IMR-90 (cell line): ENCODE data around the gene AGO3. TPM values are rescaled to one million over a fixed set of nuclear protein-coding genes. Genes with fewer than 3 reads are reported as not detected.

Experiments used
- ATAC-seq: fragments of 200-7000 bp; cut with Tn5 transposase; 2 replicates; pipeline ENCODE4 v1.9.1; 2020; ENCODE audit warnings: low read depth, mild to moderate bottlenecking, moderate library complexity
- BruUV-seq: library from RNA; stranded (reverse); fragments of 400-500 nt; replicated peaks from 2 replicates; lab custom pipeline; 2021; lab: Mats Ljungman, UMichigan
- CTCF ChIA-PET: fragments of 300-600 bp; formaldehyde crosslinking; extraction: SDS; loops from one replicate; lab custom pipeline; 2021; ENCODE audit warnings: antibody characterized with exemption; lab: Yijun Ruan, JAX
- POLR2A ChIA-PET: fragments of 300-600 bp; sonication (Branson Sonifier 250); formaldehyde crosslinking; loops from one replicate; lab custom pipeline; 2022; ENCODE audit warnings: antibody characterized with exemption; ENCODE audit not compliant: unreplicated experiment; lab: Charles Lee
- DNase-seq: peaks from one replicate; pipeline ENCODE4 v3.0.0; 2013
- H2AFZ ChIP-seq: replicated peaks from 2 replicates; pipeline ENCODE3; 2013; ENCODE audit warnings: low read length, mild to moderate bottlenecking; ENCODE audit not compliant: poor library complexity
- H2AK5ac ChIP-seq: 2 replicates; pipeline ENCODE4 v1.6.1; 2013; ENCODE audit warnings: low read depth, low read length, inconsistent platforms
- H2AK9ac ChIP-seq: replicated peaks from 2 replicates; pipeline ENCODE3; 2013; ENCODE audit warnings: mild to moderate bottlenecking, low read depth, low read length, moderate library complexity; ENCODE audit not compliant: poor library complexity
- H2BK120ac ChIP-seq: 2 replicates; pipeline ENCODE4 v1.6.1; 2013; ENCODE audit warnings: low read depth, low read length, inconsistent platforms
- H2BK15ac ChIP-seq: 3 replicates; pipeline ENCODE4 v1.6.1; 2013; ENCODE audit warnings: low read depth, low read length, inconsistent platforms
- H2BK20ac ChIP-seq: 2 replicates; pipeline ENCODE4 v1.6.1; 2013; ENCODE audit warnings: low read depth, mild to moderate bottlenecking, inconsistent platforms, low read length, moderate library complexity
- H2BK5ac ChIP-seq: 2 replicates; pipeline ENCODE4 v1.6.1; 2013; ENCODE audit warnings: mild to moderate bottlenecking, low read depth, low read length, inconsistent platforms; ENCODE audit not compliant: poor library complexity, severe bottlenecking
- H3K14ac ChIP-seq: replicated peaks from 2 replicates; pipeline ENCODE4 v1.6.1; 2013; ENCODE audit warnings: low read depth, low read length, inconsistent platforms
- H3K18ac ChIP-seq: 2 replicates; pipeline ENCODE4 v1.6.1; 2013; ENCODE audit warnings: low read depth, low read length, control low read depth
- H3K23ac ChIP-seq: 2 replicates; pipeline ENCODE4 v1.6.1; 2013; ENCODE audit warnings: low read depth, low read length, inconsistent platforms
- H3K27ac ChIP-seq: 2 replicates; pipeline ENCODE4 v1.5.1; 2013; ENCODE audit warnings: mild to moderate bottlenecking, control low read depth, low read length; ENCODE audit not compliant: insufficient read depth
- H3K27me3 ChIP-seq: 2 replicates; pipeline ENCODE4 v1.6.1; 2013; ENCODE audit warnings: low read length; ENCODE audit not compliant: control insufficient read depth, insufficient read depth
- H3K36me3 ChIP-seq: 2 replicates; pipeline ENCODE4 v1.6.1; 2013; ENCODE audit warnings: low read length, mixed read lengths; ENCODE audit not compliant: control insufficient read depth, insufficient read depth
- H3K4ac ChIP-seq: 2 replicates; pipeline ENCODE4 v1.6.1; 2013; ENCODE audit warnings: low read depth, low read length, inconsistent platforms
- H3K4me1 ChIP-seq: 2 replicates; pipeline ENCODE4 v1.6.1; 2013; ENCODE audit warnings: low read length, mixed read lengths; ENCODE audit not compliant: control insufficient read depth, insufficient read depth
- H3K4me2 ChIP-seq: 2 replicates; pipeline ENCODE4 v1.6.1; 2013; ENCODE audit warnings: low read depth, mild to moderate bottlenecking, control low read depth, low read length, moderate library complexity
- H3K4me3 ChIP-seq: 2 replicates; pipeline ENCODE4 v1.5.1; 2013; ENCODE audit warnings: low read depth, mild to moderate bottlenecking, control low read depth, low read length, moderate library complexity; ENCODE audit not compliant: insufficient read depth
- H3K56ac ChIP-seq: 2 replicates; pipeline ENCODE4 v1.6.1; 2013; ENCODE audit warnings: low read length, inconsistent platforms; ENCODE audit not compliant: insufficient read depth; ENCODE audit errors: extremely low read depth
- H3K79me1 ChIP-seq, 2 experiments: 2 replicates each; pipeline ENCODE4 v1.6.1; 2013; ENCODE audit warnings: low read length in 2 of 2, inconsistent platforms in 1 of 2, low read depth in 1 of 2
- H3K9ac ChIP-seq: 2 replicates; pipeline ENCODE4 v1.6.1; 2013; ENCODE audit warnings: low read depth, low read length, control low read depth
- H3K9me1 ChIP-seq: 2 replicates; pipeline ENCODE4 v1.6.1; 2013; ENCODE audit warnings: low read length, inconsistent platforms; ENCODE audit not compliant: insufficient read depth
- H3K9me3 ChIP-seq: 2 replicates; pipeline ENCODE4 v1.6.1; 2013; ENCODE audit warnings: low read length; ENCODE audit not compliant: control insufficient read depth, insufficient read depth
- H4K20me1 ChIP-seq: 2 replicates; pipeline ENCODE4 v1.6.1; 2013; ENCODE audit warnings: low read length, inconsistent platforms; ENCODE audit not compliant: insufficient read depth
- H4K5ac ChIP-seq: 2 replicates; pipeline ENCODE4 v1.6.1; 2013; ENCODE audit warnings: mild to moderate bottlenecking, low read depth, low read length, control low read depth
- H4K8ac ChIP-seq, 2 experiments: 2 replicates each; pipeline ENCODE4 v1.6.1; 2013; ENCODE audit warnings: low read depth in 2 of 2, low read length in 2 of 2, control low read depth in 1 of 2, inconsistent platforms in 1 of 2
- H4K91ac ChIP-seq: 2 replicates; pipeline ENCODE4 v1.6.1; 2013; ENCODE audit warnings: low read depth, low read length, inconsistent platforms; ENCODE audit not compliant: insufficient read depth
- BHLHE40 ChIP-seq: fragments of 150-350 bp; IDR thresholded peaks from 2 replicates; pipeline ENCODE4 v1.6.1; 2016; ENCODE audit warnings: mild to moderate bottlenecking, low read depth, low read length
- CEBPB ChIP-seq: IDR thresholded peaks from 2 replicates; pipeline ENCODE4 v1.6.1; 2012; ENCODE audit warnings: low read depth, low read length, improper control_type of control experiment
- CHD1 ChIP-seq: IDR thresholded peaks from 2 replicates; pipeline ENCODE4 v1.6.1; 2012; ENCODE audit warnings: low read depth, low read length, improper control_type of control experiment
- FOS ChIP-seq: fragments of 150-350 bp; IDR thresholded peaks from 2 replicates; pipeline ENCODE4 v1.6.1; 2016; ENCODE audit warnings: low read depth, low read length
- MAFK ChIP-seq: IDR thresholded peaks from 2 replicates; pipeline ENCODE4 v1.6.1; 2012; ENCODE audit warnings: low read depth, low read length, improper control_type of control experiment
- MAZ ChIP-seq: IDR thresholded peaks from 2 replicates; pipeline ENCODE4 v1.6.1; 2012; ENCODE audit warnings: low read depth, mild to moderate bottlenecking, low read length, improper control_type of control experiment, moderate library complexity, borderline replicate concordance
- MXI1 ChIP-seq: IDR thresholded peaks from 2 replicates; pipeline ENCODE4 v1.6.1; 2012; ENCODE audit warnings: low read depth, mild to moderate bottlenecking, low read length, moderate library complexity, borderline replicate concordance
- NFE2L2 ChIP-seq: fragments of 150-350 bp; IDR thresholded peaks from 2 replicates; pipeline ENCODE4 v1.6.1; 2016; ENCODE audit warnings: low read depth, mild to moderate bottlenecking, low read length
- POLR2A ChIP-seq: IDR thresholded peaks from 2 replicates; pipeline ENCODE4 v1.6.1; 2012; ENCODE audit warnings: mild to moderate bottlenecking, low read depth, low read length
- RAD21 ChIP-seq: IDR thresholded peaks from 2 replicates; pipeline ENCODE4 v1.6.1; 2012; ENCODE audit warnings: low read length, improper control_type of control experiment
- RCOR1 ChIP-seq: IDR thresholded peaks from 2 replicates; pipeline ENCODE4 v1.6.1; 2012; ENCODE audit warnings: mild to moderate bottlenecking, low read length, improper control_type of control experiment; ENCODE audit not compliant: insufficient replicate concordance
- RFX5 ChIP-seq: IDR thresholded peaks from 2 replicates; pipeline ENCODE4 v1.8.0; 2012; ENCODE audit warnings: low read depth, mild to moderate bottlenecking, low read length, moderate library complexity
- SMC3 ChIP-seq: fragments of 150-350 bp; IDR thresholded peaks from 2 replicates; pipeline ENCODE4 v1.6.1; 2016; ENCODE audit warnings: low read depth, mild to moderate bottlenecking, antibody characterized with exemption, low read length, moderate library complexity
- WGBS, 2 experiments: methylation state at CpG; one replicate each; pipeline versions ENCODE4 v1.1.5 to v1.1.7; 2013; ENCODE audit warnings: missing lambda C conversion rate in 2 of 2; ENCODE audit not compliant: insufficient read length in 1 of 2; ENCODE audit errors: extremely low coverage in 2 of 2; 5-methylcytosine and 5-hydroxymethylcytosine counted together
- dilution Hi-C: fragments of 300-500 bp; cut with HindIII; formaldehyde crosslinking; loops from one replicate; pipeline ENCODE4 v1.14.3; 2018; ENCODE audit warnings: low sequenced_read_pairs; ENCODE audit not compliant: unreplicated experiment
- in situ Hi-C: fragments of 300-500 bp; cut with MboI; formaldehyde crosslinking; loops from 3 replicates; pipeline ENCODE4 v1.14.3; 2019; ENCODE audit warnings: low sequenced_read_pairs, inconsistent platforms, mixed read lengths
- intact Hi-C: fragments of 100-400 bp; cut with micrococcal nuclease; formaldehyde crosslinking; loops from 2 replicates; pipeline ENCODE4 v1.10.0; 2022
- polyA plus RNA-seq, 3 experiments: library from polyadenylated mRNA; depleted of rRNA; stranded (reverse); fragments of >200 nt; gene quantifications; 2 replicates each; pipeline ENCODE4 v1.2.3, GENCODE V29; 2012; ENCODE audit warnings: low replicate concordance in 1 of 3
- total RNA-seq: library from RNA; depleted of rRNA; stranded (reverse); fragments of >200 nt; gene quantifications from 2 replicates; pipeline ENCODE4 v1.2.3, GENCODE V29; 2012
- TF ChIP-seq, protein P1 (sequence below): fragments of 150-350 bp; IDR thresholded peaks from 2 replicates; pipeline ENCODE4 v1.6.1; 2016; ENCODE audit warnings: low read depth, mild to moderate bottlenecking, low read length, moderate library complexity, borderline replicate concordance
- TF ChIP-seq, protein P2 (sequence below): conservative IDR thresholded peaks from 2 replicates; pipeline ENCODE4 v1.5.1; 2012; ENCODE audit warnings: mild to moderate bottlenecking, low read depth, low read length, improper control_type of control experiment
- TF ChIP-seq, protein P3 (sequence below): fragments of 150-350 bp; IDR thresholded peaks from 2 replicates; pipeline ENCODE4 v1.6.1; 2017; ENCODE audit warnings: mild to moderate bottlenecking, antibody characterized with exemption, low read length, low read depth

AGO3 gene
- total and polyA plus RNA-seq, 2 of the 4 experiments (the other 2 are of a cell fraction), result 8.9 to 25.6 TPM

DNA sequence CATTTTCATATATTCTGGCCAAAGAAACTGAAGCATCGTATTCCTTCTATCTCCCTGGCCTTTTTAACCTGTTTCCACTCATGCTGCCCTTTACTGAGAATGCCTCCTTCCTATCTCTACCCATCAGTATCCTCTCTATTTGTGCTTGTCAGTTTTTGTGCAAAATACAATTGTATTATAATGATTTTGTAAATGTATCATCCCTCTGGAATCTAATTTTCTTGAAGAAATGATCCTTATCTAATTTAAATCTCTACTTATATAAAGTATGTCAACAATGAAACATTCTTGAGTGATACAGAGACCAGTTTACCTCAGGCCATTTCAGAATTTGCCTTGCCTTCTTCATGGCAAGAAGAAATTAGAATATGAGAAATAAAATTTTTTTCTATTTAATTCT lies 93.9 kb downstream of the AGO3 start:
- no peak overlapping the region for H3K18ac ChIP-seq
- no peak overlapping the region for H3K4ac ChIP-seq
- no TSS peak for BruUV-seq
- no peak overlapping the region for H2BK15ac ChIP-seq
- H3K9me1 ChIP-seq, result no peaks in the 10 kb centered on the region
- no peaks in the 10 kb centered on the region for H4K20me1 ChIP-seq
- H2BK5ac ChIP-seq, result no peak overlapping the region
- H3K9me3 ChIP-seq, result 0 out of 2 replicates have a peak, but pooled peaks cover 2% of the 10 kb centered on the region
- H2BK120ac ChIP-seq, result no peak overlapping the region
- H2AFZ ChIP-seq, result no peak overlapping the region
- no peak overlapping the region for H3K23ac ChIP-seq
- H3K79me1 ChIP-seq, result no peaks in the 10 kb centered on the region
- dilution Hi-C loops (no loop called here), in situ Hi-C loops (no loop called here), intact Hi-C loops (no loop called here)
- no peak for DNase-seq
- H3K56ac ChIP-seq, result no peak overlapping the region
- no peak overlapping the region for H3K14ac ChIP-seq
- no peak overlapping the region for H2BK20ac ChIP-seq
- H4K5ac ChIP-seq, result no peak overlapping the region
- TF ChIP-seq MXI1, result no peak
- TF ChIP-seq RAD21, result no peak
- TF ChIP-seq, protein P1, sequence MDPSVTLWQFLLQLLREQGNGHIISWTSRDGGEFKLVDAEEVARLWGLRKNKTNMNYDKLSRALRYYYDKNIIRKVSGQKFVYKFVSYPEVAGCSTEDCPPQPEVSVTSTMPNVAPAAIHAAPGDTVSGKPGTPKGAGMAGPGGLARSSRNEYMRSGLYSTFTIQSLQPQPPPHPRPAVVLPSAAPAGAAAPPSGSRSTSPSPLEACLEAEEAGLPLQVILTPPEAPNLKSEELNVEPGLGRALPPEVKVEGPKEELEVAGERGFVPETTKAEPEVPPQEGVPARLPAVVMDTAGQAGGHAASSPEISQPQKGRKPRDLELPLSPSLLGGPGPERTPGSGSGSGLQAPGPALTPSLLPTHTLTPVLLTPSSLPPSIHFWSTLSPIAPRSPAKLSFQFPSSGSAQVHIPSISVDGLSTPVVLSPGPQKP, result no peak
- TF ChIP-seq POLR2A, result no peak
- no peak for TF ChIP-seq CHD1
- TF ChIP-seq SMC3, result no peak
- TF ChIP-seq, protein P2, sequence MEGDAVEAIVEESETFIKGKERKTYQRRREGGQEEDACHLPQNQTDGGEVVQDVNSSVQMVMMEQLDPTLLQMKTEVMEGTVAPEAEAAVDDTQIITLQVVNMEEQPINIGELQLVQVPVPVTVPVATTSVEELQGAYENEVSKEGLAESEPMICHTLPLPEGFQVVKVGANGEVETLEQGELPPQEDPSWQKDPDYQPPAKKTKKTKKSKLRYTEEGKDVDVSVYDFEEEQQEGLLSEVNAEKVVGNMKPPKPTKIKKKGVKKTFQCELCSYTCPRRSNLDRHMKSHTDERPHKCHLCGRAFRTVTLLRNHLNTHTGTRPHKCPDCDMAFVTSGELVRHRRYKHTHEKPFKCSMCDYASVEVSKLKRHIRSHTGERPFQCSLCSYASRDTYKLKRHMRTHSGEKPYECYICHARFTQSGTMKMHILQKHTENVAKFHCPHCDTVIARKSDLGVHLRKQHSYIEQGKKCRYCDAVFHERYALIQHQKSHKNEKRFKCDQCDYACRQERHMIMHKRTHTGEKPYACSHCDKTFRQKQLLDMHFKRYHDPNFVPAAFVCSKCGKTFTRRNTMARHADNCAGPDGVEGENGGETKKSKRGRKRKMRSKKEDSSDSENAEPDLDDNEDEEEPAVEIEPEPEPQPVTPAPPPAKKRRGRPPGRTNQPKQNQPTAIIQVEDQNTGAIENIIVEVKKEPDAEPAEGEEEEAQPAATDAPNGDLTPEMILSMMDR, result no peak
- no peak for TF ChIP-seq MAZ
- TF ChIP-seq MAFK, result no peak
- TF ChIP-seq NFE2L2, result no peak
- TF ChIP-seq FOS, result no peak
- TF ChIP-seq BHLHE40, result no peak
- TF ChIP-seq, protein P3, sequence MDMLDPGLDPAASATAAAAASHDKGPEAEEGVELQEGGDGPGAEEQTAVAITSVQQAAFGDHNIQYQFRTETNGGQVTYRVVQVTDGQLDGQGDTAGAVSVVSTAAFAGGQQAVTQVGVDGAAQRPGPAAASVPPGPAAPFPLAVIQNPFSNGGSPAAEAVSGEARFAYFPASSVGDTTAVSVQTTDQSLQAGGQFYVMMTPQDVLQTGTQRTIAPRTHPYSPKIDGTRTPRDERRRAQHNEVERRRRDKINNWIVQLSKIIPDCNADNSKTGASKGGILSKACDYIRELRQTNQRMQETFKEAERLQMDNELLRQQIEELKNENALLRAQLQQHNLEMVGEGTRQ, result no peak
- TF ChIP-seq RFX5, result no peak
- TF ChIP-seq RCOR1, result no peak
- TF ChIP-seq CEBPB, result no peak
- ATAC-seq, result no peak
- H2AK9ac ChIP-seq, result no peak overlapping the region
- H3K36me3 ChIP-seq, result peaks cover 12% of the 10 kb centered on the region
- POLR2A ChIA-PET, result no interaction called here
- no peak overlapping the region for H4K8ac ChIP-seq
- no CpG with 5 or more reads among the region's 1 CpG for WGBS, 2 experiments
- H3K4me2 ChIP-seq, result no peak overlapping the region
- H3K4me1 ChIP-seq, result no peaks in the 10 kb centered on the region
- H2AK5ac ChIP-seq, result no peak overlapping the region
- H3K27ac ChIP-seq, result no peak overlapping the region
- CTCF ChIA-PET, result no interaction called here
- no peak overlapping the region for H3K9ac ChIP-seq
- H3K4me3 ChIP-seq, result no peak overlapping the region
- H4K91ac ChIP-seq, result no peak overlapping the region
- H3K27me3 ChIP-seq, result no peaks in the 10 kb centered on the region
